ENCODE measurements around the gene SQOR. TPM values are rescaled to one million over a fixed set of nuclear protein-coding genes. Genes with fewer than 3 reads are reported as not detected.

The SQOR gene
- total RNA-seq, 2 donors from 2014 or later, result 0.24 TPM; not detected in 1

GRCh38 chr15:45628136-45628535 is 6.7 kb upstream of the SQOR start:
- no peaks in the 10 kb centered on the region for H3K4me1 ChIP-seq (ENCODE audit: control insufficient read depth, insufficient read depth, low read length)
- no peak overlapping the region for H3K4me3 ChIP-seq (ENCODE audit: low read length)
- no peak overlapping the region for H3K9ac ChIP-seq (ENCODE audit: extremely low read depth, low read length, poor library complexity, severe bottlenecking)
- H3K27me3 Mint-ChIP-seq (ENCODE audit: insufficient read depth), result peaks cover 75% of the 10 kb centered on the region
- peaks cover 45% of the 10 kb centered on the region for H3K9me3 Mint-ChIP-seq
- no peak overlapping the region for H3K27ac Mint-ChIP-seq
- DNase-seq, result no peak
- H3K36me3 ChIP-seq (ENCODE audit: control insufficient read depth, insufficient read depth, low read length), result no peaks in the 10 kb centered on the region
- H3K4me1 Mint-ChIP-seq, result no peaks in the 10 kb centered on the region
- no peaks in the 10 kb centered on the region for H3K36me3 Mint-ChIP-seq (ENCODE audit: low read depth)
- peaks cover 30% of the 10 kb centered on the region for H3K27me3 ChIP-seq (ENCODE audit: control insufficient read depth, insufficient read depth, low read length, poor library complexity, severe bottlenecking)
- TF ChIP-seq CTCF (conservative IDR thresholded peaks at IDR 0.05), result no peak
- H3K4me3 Mint-ChIP-seq, result no peak overlapping the region
- H3K27ac ChIP-seq (ENCODE audit: low read depth, low read length), result no peak overlapping the region
- peaks cover 28% of the 10 kb centered on the region for H3K9me3 ChIP-seq (ENCODE audit: control insufficient read depth, low read length)
- 84 to 87% methylated on average over 4 to 5 of the region's 7 CpGs for WGBS, 2 experiments (ENCODE audit: insufficient coverage in 1 of 2, insufficient read length in 1 of 2)

DNA sequence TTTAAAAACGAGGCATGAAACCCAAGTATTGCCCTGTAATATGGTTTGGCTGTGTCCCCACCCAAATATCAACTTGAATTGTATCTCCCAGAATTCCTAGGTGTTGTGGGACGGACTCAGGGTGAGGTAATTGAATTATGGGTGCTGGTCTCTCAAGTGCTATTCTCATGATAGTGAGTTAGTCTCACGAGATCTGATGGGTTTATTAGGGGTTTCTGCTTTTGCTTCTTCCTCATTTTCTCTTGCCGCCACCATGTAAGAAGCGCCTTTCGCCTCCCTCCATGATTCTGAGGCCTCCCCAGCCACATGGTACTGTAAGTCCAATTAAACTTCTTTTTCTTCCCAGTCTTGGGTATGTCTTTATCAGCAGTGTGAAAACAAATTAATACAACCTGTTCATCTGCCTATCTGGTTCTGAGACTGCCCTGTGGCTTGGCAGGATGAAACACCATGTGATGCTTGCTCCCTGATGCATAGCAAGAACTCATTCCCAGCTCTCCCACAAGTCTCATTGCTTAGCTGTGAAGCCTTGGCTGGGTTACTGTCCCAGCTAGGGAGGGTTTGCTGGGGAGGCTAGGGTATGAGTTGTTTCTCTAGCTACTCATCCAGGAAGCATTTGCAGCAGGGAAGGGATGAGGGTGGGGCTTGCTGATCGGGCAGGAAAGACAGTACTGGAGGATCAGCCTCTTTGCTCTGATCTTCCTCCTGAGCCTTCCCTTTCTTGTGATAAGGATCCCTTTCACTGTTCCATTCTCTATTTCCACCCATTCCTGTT is 3.7 kb upstream of the SQOR start:
- no peaks in the 10 kb centered on the region for H3K36me3 Mint-ChIP-seq (ENCODE audit: low read depth)
- H3K27ac ChIP-seq (ENCODE audit: low read depth, low read length), result no peak overlapping the region
- WGBS, 2 experiments (ENCODE audit: insufficient coverage in 1 of 2, insufficient read length in 1 of 2), result 82 to 85% methylated on average over 5 to 7 of the region's 7 CpGs

GRCh38 chr15:45631776-45632175 is 3.1 kb upstream of the SQOR start:
- Histone ChIP-seq H3K4me3 (ENCODE audit: low read length) (no peak overlapping the region), H3K9me3 (ENCODE audit: control insufficient read depth, low read length) (peaks cover 14% of the 10 kb centered on the region), H3K36me3 (ENCODE audit: control insufficient read depth, insufficient read depth, low read length) (no peaks in the 10 kb centered on the region), H3K27me3 (ENCODE audit: control insufficient read depth, insufficient read depth, low read length, poor library complexity, severe bottlenecking) (peaks cover 67% of the 10 kb centered on the region), H3K9ac (ENCODE audit: extremely low read depth, low read length, poor library complexity, severe bottlenecking) (no peak overlapping the region), H3K27ac (ENCODE audit: low read depth, low read length) (no peak overlapping the region), H3K4me1 (ENCODE audit: control insufficient read depth, insufficient read depth, low read length) (no peaks in the 10 kb centered on the region)
- Mint-ChIP-seq H3K4me1 (peaks cover 4% of the 10 kb centered on the region), H3K4me3 (no peak overlapping the region), H3K9me3 (peaks cover 12% of the 10 kb centered on the region), H3K27ac (no peak overlapping the region), H3K27me3 (ENCODE audit: insufficient read depth) (peaks cover 87% of the 10 kb centered on the region), H3K36me3 (ENCODE audit: low read depth) (no peaks in the 10 kb centered on the region)
- no peak for DNase-seq
- TF ChIP-seq CTCF (conservative IDR thresholded peaks at IDR 0.05), result no peak
- WGBS, 2 experiments (ENCODE audit: insufficient coverage in 1 of 2, insufficient read length in 1 of 2), result 88 to 92% methylated on average over 1 to 2 of the region's 2 CpGs

More for the DNA sequence above, 3.7 kb upstream of the SQOR start:
- Mint-ChIP-seq H3K27ac (no peak overlapping the region), H3K27me3 (ENCODE audit: insufficient read depth) (peaks cover 82% of the 10 kb centered on the region), H3K9me3 (peaks cover 18% of the 10 kb centered on the region), H3K4me3 (no peak overlapping the region), H3K4me1 (peaks cover 4% of the 10 kb centered on the region)
- H3K9me3 ChIP-seq (ENCODE audit: control insufficient read depth, low read length), result peaks cover 20% of the 10 kb centered on the region
- H3K27me3 ChIP-seq (ENCODE audit: control insufficient read depth, insufficient read depth, low read length, poor library complexity, severe bottlenecking), result peaks cover 60% of the 10 kb centered on the region
- TF ChIP-seq CTCF (conservative IDR thresholded peaks at IDR 0.05), result no peak
- no peak overlapping the region for H3K9ac ChIP-seq (ENCODE audit: extremely low read depth, low read length, poor library complexity, severe bottlenecking)
- DNase-seq, result no peak
- no peaks in the 10 kb centered on the region for H3K4me1 ChIP-seq (ENCODE audit: control insufficient read depth, insufficient read depth, low read length)
- H3K36me3 ChIP-seq (ENCODE audit: control insufficient read depth, insufficient read depth, low read length), result no peaks in the 10 kb centered on the region
- no peak overlapping the region for H3K4me3 ChIP-seq (ENCODE audit: low read length)

Data from endodermal cell (in vitro differentiated cells).